Measurements from ENCODE around the gene NEAT1. TPM values are rescaled to one million over a fixed set of nuclear protein-coding genes. Genes with fewer than 3 reads are reported as not detected.

The NEAT1 gene
- total and polyA plus RNA-seq, 9 of the 15 experiments (the other 6 are each of a cell fraction or from before 2014, with no cell fraction given), result 20.1 to 389 (median 62.8) TPM

DNA sequence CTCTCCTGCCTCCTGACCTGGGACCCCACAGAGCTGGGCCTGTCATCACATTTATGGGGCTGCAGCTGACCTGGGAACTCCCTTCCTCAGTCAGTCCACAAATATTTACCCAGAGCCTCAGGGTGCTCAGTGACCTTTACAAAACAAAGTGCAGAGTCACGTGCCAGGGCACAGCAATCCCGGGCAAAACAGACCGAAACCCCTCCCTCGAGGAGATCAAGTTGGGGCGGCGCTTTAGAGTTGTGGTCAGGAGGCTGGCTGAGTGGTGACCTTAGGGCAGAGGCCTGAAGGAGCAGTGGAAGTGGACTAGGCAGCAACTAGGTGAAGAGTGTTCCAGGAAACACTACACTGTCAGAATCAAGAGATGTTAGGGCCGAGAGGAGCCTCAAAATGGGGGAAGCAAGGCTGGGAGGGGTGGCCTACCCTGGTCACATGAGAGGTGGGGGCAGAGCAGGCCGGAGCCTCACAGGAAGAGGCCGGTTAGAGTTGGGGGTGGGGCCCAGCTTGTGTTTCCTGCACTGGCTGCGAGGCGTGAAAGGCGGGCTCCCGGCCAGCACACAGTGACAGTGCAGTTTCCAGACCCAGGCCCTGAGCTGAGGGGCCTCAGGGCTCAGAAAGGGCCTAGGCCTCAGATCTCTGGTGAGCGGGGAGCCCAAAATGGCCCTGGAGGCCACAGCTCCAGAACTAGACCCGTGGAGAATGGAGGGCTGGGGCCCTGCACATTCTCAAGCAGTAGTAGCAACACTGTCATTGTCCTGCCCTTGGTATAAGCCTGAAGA, 3.7 kb upstream of the NEAT1 start (continued):
- TF ChIP-seq, protein P1, sequence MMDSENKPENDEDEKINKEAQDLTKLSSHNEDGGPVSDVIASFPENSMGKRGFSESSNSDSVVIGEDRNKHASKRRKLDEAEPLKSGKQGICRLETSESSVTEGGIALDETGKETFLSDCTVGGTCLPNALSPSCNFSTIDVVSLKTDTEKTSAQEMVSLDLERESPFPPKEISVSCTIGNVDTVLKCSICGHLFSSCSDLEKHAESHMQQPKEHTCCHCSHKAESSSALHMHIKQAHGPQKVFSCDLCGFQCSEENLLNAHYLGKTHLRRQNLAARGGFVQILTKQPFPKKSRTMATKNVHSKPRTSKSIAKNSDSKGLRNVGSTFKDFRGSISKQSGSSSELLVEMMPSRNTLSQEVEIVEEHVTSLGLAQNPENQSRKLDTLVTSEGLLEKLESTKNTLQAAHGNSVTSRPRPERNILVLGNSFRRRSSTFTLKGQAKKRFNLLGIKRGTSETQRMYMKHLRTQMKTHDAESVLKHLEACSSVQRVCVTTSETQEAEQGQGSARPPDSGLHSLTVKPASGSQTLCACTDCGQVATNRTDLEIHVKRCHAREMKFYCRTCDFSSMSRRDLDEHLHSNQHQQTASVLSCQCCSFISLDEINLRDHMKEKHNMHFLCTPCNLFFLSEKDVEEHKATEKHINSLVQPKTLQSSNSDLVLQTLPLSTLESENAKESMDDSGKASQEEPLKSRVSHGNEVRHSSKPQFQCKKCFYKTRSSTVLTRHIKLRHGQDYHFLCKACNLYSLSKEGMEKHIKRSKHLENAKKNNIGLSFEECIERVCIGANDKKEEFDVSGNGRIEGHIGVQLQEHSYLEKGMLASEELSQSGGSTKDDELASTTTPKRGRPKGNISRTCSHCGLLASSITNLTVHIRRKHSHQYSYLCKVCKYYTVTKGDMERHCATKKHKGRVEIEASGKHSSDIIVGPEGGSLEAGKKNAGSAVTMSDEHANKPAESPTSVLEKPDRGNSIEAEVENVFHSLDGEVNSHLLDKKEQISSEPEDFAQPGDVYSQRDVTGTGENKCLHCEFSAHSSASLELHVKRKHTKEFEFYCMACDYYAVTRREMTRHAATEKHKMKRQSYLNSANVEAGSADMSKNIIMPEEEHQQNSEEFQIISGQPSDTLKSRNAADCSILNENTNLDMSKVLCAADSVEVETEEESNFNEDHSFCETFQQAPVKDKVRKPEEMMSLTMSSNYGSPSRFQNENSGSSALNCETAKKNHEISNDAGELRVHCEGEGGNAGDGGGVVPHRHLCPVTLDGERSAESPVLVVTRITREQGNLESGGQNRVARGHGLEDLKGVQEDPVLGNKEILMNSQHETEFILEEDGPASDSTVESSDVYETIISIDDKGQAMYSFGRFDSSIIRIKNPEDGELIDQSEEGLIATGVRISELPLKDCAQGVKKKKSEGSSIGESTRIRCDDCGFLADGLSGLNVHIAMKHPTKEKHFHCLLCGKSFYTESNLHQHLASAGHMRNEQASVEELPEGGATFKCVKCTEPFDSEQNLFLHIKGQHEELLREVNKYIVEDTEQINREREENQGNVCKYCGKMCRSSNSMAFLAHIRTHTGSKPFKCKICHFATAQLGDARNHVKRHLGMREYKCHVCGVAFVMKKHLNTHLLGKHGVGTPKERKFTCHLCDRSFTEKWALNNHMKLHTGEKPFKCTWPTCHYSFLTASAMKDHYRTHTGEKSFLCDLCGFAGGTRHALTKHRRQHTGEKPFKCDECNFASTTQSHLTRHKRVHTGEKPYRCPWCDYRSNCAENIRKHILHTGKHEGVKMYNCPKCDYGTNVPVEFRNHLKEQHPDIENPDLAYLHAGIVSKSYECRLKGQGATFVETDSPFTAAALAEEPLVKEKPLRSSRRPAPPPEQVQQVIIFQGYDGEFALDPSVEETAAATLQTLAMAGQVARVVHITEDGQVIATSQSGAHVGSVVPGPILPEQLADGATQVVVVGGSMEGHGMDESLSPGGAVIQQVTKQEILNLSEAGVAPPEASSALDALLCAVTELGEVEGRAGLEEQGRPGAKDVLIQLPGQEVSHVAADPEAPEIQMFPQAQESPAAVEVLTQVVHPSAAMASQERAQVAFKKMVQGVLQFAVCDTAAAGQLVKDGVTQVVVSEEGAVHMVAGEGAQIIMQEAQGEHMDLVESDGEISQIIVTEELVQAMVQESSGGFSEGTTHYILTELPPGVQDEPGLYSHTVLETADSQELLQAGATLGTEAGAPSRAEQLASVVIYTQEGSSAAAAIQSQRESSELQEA (IDR thresholded peaks at IDR 0.05; ENCODE audit: low read depth), result no peak
- no peak for TF ChIP-seq ZNF311 (CRISPR knock-in tag; IDR thresholded peaks at IDR 0.05)
- no peak for TF ChIP-seq ZNF785 (CRISPR knock-in tag; IDR thresholded peaks at IDR 0.05)
- no peak for TF ChIP-seq KDM4B (IDR thresholded peaks at IDR 0.05; ENCODE audit: borderline replicate concordance in 2 of 2, low read depth in 1 of 2)
- TF ChIP-seq ZFX (CRISPR knock-in tag; IDR thresholded peaks at IDR 0.05), result no peak
- TF ChIP-seq XRCC5 (IDR thresholded peaks at IDR 0.05; ENCODE audit: low read depth, low read length), result peak; percentile 45; the same call in 1 of the 2 replicates
- peak; percentile 63; the same call in 1 of the 2 replicates for TF ChIP-seq ZNF780A (CRISPR knock-in tag; IDR thresholded peaks at IDR 0.05)
- TF ChIP-seq FOXA3 (CRISPR knock-in tag; conservative IDR thresholded peaks at IDR 0.05 in 1 of 2, IDR thresholded peaks at IDR 0.05 in 1 of 2), result peak; percentile 48 to 59; a peak in 2 of 4 replicates
- TF ChIP-seq KLF13 (tag; IDR thresholded peaks at IDR 0.05; ENCODE audit: borderline replicate concordance, low read depth), result peak; percentile 59; the same call in 1 of the 2 replicates
- TF ChIP-seq ZC3H8 (IDR thresholded peaks at IDR 0.05), result peak; percentile 80; the same call in 1 of the 2 replicates
- TF ChIP-seq, protein P2, sequence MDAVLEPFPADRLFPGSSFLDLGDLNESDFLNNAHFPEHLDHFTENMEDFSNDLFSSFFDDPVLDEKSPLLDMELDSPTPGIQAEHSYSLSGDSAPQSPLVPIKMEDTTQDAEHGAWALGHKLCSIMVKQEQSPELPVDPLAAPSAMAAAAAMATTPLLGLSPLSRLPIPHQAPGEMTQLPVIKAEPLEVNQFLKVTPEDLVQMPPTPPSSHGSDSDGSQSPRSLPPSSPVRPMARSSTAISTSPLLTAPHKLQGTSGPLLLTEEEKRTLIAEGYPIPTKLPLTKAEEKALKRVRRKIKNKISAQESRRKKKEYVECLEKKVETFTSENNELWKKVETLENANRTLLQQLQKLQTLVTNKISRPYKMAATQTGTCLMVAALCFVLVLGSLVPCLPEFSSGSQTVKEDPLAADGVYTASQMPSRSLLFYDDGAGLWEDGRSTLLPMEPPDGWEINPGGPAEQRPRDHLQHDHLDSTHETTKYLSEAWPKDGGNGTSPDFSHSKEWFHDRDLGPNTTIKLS (IDR thresholded peaks at IDR 0.05; ENCODE audit: borderline replicate concordance, low read depth), result peak; percentile 60; the same call in 1 of the 2 replicates
- peak; percentile 39; the same call in 1 of the 2 replicates for TF ChIP-seq HDAC8 (tag; IDR thresholded peaks at IDR 0.05)
- TF ChIP-seq RB1 (IDR thresholded peaks at IDR 0.05; ENCODE audit: low read depth), result peak; percentile 51; the same call in 1 of the 2 replicates
- peak; percentile 98 for TF ChIP-seq RNF2 (IDR thresholded peaks at IDR 0.05)

All from K562 (cell line).